ENCODE results near the gene IL20RB.
"Not testable (repeated sequence)": the region's sequence is repeated elsewhere in the genome, so short reads cannot be mapped to it uniquely, and the experiment has no call there.

The IL20RB gene

GRCh38 chr3:136988651-136989050, 30.9 kb downstream of the IL20RB start:
- DNase-seq = no peak

DNA sequence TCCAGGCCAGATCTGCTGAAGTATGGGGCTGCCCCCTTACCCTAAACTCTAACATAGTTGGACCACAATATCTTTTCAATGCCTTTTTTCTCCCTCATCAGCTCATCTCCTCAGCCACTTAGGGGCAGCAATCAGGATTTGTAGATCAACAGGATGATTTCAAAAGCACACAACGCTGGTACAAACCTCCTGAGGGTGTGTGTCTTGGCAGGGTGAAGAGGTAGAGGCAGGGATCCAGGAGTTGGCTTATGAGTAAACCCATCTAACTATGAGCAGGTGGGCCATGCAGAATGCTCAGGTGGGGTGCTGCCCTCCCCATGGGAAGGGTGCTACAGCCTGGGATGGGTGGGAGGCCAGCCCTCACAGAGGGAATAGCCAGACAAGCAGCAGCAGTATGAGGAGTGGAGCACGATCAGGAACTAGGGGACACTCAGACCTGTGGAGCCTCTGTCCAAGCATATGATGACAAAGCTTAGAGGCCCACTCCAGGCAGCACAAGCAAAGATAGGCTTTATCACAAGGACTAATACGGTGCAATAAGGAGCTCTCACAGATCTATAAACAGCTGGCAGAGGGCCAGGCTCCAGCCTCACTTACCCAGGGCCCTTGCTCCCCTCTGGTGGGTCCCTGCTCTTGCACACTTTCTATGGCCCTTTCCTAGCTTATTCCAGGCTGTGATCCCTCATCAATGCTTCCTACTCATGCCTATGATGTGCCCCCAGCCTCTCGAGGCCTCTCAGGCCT, 32.2 kb downstream of the IL20RB start:
- DNase-seq = no peak

DNA sequence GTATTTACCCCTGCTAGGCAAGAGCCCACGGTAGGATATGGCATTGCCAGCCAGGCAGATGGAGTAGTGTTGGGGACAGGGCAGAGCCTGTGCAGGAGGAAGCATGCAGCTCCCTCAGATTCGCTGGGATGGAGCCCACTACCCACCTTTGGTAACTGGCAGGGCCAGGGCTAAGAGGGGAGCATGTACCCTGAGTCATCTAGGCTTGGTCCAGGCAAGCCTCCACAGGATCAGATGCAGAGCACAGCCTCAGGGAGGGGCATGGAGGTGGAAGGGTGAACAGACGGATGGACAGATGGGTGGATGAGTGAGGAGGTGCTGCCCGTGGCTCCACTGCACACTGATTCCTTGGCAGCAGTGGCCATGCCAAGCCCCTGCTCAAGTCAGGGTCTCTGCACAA, 33.0 kb downstream of the IL20RB start:
- no peak for DNase-seq

- no peak for DNase-seq
Measured at GRCh38 chr3:136992115-136992514, 34.3 kb downstream of the IL20RB start.

- no peak for DNase-seq
Measured at GRCh38 chr3:136994772-136995516, 37.2 kb downstream of the IL20RB start.

GRCh38 chr3:136995652-136996051, 37.9 kb downstream of the IL20RB start:
- DNase-seq = no peak

GRCh38 chr3:137000039-137000438, 42.3 kb downstream of the IL20RB start:
- DNase-seq = no peak

GRCh38 chr3:137007376-137007775, 49.6 kb downstream of the IL20RB start:
- not testable (repeated sequence) for DNase-seq

DNA sequence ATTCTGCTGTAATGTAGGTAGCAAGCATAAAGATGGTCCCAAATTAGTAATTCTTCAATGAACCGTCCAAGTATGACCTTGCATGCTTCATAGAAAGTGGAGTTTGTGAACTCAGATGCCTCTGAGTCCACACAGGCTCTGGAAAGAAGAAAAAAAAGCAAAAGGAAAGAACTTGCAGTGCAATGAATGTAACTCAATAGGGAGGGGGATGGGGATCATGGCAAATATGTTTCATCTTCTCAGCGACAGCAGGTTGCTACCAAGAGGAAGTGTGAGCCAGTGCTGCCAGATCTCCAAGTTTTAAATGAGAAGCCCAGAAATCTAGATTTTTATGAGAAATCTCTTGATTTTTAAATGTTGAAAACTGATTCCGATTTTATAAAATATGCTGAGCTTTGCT, 50.3 kb downstream of the IL20RB start:
- DNase-seq = no peak

DNA sequence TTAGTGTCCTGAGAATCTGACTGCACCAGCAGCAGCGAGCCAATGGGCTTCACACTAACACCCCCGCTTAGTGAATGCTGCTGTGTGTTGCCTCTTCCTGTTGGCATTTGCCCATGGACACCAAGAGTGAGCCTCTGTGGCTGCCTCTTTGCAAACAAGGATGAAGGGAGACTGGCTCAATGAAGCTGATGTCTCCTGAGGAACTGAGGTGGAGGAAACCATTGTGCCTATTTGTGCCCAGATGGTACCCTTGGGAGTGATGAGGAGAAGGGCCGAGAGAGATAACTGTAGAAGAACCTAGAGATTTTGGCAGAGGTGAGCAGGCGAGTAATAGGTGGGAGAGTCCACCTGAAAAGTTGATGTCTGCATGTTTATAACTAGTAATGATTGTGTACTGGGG, 51.2 kb downstream of the IL20RB start:
- no peak for DNase-seq

DNA sequence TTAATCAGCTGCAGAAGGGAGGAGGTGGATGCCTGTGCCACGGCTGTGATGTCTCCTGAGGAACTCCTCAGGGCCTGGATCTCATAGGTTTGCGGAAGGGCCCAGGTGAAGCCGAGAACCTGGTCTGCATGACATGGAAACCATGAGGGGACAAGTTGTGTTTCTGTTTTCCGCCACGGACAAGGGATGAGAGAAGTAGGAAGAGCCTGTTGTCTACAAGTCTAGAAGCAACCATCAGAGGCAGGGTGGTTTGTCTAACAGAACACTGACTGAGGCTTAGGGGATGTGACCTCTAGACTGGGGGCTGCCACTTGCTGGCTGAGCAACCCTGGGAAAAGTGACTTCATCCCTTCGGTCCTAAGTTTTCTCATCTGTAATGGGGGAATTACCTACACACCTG, 52.4 kb downstream of the IL20RB start:
- DNase-seq = no peak

- no peak for DNase-seq
Measured at GRCh38 chr3:137011153-137011552, 53.4 kb downstream of the IL20RB start.

- DNase-seq = no peak
Measured at GRCh38 chr3:137012097-137012501, 54.3 kb downstream of the IL20RB start.

GRCh38 chr3:137013951-137014688, 56.3 kb downstream of the IL20RB start:
- DNase-seq = peak; percentile 73 to 95

GRCh38 chr3:137017316-137017715, 59.5 kb downstream of the IL20RB start:
- DNase-seq = not testable (repeated sequence)

DNA sequence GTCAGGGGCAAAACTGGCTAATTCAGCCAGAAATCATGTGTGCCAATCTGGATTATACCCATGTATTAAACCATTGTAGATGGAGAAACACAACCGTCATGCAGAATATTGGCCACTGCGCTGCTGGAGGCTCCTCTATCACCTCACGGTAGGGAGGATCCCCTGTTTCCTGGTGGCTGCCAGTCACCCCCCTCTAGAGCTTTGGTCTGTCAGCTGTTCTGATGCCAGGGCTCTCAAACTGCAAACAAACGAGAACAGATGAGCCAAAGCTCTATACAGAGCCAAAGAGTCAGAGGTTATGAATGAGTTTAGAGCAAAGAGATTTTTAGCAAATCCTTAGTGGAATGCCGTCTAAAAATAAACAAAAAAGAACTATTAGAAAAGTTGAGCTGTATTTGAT, 62.5 kb downstream of the IL20RB start:
- no peak for DNase-seq

GRCh38 chr3:137020888-137021287, 63.1 kb downstream of the IL20RB start:
- DNase-seq = no peak

DNA sequence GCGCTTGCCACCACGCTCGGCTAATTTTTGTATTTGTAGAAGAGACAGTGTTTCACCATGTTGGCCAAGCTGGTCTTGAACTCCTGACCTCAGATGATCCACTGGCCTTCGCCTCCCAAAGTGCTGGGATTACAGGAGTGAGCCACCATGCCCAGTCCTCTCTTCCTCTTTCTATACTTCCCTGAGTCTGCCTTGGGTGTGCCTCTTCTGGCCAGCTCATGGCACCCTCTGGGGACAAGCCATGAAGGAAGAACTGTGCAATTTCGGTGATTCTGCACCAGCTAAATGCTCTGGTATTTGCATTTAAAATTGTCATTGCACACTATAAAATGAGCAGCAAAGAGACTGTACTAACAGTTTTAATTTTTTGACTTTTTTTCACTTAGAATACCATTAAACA, 66.6 kb downstream of the IL20RB start:
- DNase-seq = no peak

DNA sequence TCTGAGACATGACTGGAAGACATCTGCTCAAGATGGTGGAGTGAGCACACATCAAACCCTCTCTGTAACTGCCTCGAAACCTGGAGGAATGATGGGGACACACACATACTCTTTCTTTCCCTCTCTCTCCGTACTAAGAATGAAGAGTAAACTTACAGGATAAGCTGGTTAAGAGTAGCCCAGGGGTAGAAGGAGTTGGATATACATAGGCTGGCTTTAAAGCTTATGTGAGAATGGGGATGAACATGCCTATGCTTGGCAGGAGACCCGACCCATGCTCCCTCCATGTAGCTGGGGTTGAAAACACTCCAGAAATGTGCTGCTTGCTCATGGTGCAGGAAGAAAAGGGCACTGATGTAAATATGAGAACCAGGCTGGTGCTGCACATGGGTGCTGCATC, 68.9 kb downstream of the IL20RB start:
- no peak for DNase-seq

GRCh38 chr3:137032465-137033120, 74.8 kb downstream of the IL20RB start:
- DNase-seq = peak; percentile 71 to 95

- peak in 1 of 2 experiments; percentile 29 for DNase-seq
Measured at GRCh38 chr3:137035631-137036030, 77.8 kb downstream of the IL20RB start.

- no peak for DNase-seq
Measured at GRCh38 chr3:137039570-137039969, 81.8 kb downstream of the IL20RB start.

GRCh38 chr3:137041251-137041650, 83.5 kb downstream of the IL20RB start:
- DNase-seq = no peak
